GM19452 (cell line): ENCODE measurements around the gene MZB1.
"Not testable (repeated sequence)": the region's sequence is repeated elsewhere in the genome, so short reads cannot be mapped to it uniquely, and the experiment has no call there.

Experiments used
- ATAC-seq: cut with Tn5 transposase; IDR thresholded peaks from one replicate; pipeline ENCODE4 v1.9.1; 2021; ENCODE audit not compliant: unreplicated experiment

MZB1 gene

GRCh38 chr5:139410993-139411828 lies 21.5 kb upstream of the MZB1 start:
- no peak for ATAC-seq

DNA sequence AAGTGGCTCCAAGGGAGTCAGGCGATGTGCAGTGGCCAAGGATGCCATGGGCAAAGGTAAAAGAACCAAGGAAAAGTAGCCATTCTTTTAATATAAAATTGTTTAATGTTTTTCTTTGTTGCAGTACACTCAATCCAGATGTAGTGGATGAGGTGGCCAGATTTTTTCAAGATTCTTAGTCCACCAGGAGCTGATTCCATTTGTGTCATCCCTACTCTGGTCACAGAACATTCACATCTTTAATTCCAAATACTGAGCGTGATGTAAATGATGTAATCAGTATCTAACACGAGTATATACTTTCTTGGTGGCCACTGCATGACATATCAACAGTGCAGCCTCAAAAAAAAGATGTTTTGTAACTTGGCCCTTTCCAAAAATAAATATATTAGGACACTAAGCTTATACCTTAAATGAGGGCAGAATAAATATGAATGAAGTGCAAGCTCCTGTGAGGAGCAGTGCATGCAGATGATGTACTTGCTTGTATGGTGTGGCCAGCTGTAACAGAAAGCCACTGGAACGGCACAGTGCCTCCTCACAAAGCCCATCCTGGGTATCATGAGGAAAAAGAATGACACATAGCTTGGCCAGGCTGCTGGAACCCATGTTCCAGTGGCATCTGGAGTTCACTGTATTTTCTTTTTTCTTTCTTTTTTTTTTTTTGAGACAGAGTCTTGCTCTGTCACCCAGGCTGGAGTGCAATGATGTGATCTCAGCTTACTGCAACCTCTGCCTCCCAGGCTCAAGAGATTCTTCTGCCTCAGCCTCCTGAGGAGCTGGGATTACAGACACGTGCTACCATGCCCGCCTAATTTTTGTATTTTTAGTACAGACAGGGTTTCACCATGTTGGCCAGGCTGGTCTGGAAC lies 20.6 kb upstream of the MZB1 start:
- ATAC-seq, result no peak

DNA sequence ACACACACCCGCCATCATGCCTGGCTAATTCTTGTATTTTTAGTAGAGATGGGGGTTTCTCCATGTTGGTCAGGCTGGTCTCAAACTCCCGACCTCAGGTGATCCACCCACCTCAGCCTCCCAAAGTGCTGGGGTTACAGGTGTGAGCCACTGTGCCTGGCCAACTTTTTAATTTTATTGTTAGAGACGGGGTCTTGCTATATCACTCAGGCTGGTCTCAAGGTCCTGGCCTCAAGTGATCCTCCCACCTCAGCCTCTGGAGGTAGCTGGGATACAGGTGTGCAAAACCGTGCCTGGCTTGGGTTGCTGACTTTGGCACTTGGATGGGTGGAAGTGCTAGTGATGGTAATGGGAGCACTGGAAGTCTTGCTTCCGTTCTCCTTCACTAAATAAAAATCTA lies 19.4 kb upstream of the MZB1 start:
- ATAC-seq, result not testable (repeated sequence)

DNA sequence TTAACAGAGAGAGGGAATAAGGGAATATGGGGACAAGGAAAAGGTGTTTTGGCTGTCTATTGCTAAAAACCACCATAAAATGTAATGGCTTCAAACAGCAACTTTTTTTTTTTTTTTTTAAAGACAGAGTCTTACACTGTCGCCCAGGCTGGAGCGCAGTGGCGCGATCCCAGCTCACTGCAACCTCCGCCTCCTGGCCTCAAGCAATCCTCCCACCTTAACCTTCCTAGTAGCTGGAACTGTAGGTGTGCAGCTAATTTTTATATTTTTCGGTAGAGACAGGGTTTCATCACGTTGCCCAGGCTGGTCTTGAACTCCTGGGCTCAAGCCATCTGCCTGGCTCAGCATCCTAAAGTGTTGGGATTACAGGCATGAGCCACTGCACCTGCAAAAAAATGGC lies 18.5 kb upstream of the MZB1 start:
- ATAC-seq, result no peak

GRCh38 chr5:139407517-139407916 lies 17.8 kb upstream of the MZB1 start:
- ATAC-seq, result no peak

GRCh38 chr5:139406963-139407362 lies 17.2 kb upstream of the MZB1 start:
- ATAC-seq, result no peak

- no peak for ATAC-seq
Observed at GRCh38 chr5:139404484-139404840, 14.7 kb upstream of the MZB1 start.

DNA sequence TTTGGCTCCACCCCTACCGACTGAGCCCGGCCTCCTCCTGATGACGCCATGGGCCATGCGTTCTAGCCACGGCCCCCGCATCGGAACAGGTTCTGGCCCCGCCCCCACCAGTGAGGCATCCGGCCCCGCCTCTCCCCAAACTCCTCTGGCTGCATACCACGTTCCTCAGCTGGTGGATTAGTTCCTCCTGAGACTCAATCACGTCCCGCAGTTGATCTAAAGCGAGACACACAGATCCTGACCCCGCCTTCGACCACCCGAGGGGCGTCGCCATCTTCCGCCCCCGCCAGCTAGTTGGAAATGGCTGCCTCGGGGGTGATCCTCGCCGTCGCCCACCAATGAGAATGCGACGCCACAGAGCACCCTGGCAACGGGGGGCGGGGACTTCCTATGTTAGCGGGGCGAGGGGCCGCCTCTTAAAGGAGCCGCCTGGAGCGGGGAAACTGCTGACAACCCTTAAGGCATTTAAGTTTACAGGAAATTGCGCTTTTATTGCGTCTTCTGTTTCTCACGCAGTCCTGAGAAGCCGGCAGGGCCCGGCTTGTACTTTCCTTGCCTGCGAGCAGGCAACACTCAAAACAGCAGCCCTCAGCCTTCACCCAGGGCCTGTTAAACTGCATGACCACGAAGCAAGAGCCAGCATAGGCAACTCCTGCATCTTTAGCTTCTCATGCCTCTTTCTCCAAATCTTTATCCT lies 14.2 kb upstream of the MZB1 start, which contains the start of gene SPATA24:
TSS of gene SPATA24 (minus strand) at position 303 of the 697 bp plus-strand sequence. CDS start at position 274, 29 bp downstream.
- peak; percentile 87 for ATAC-seq

GRCh38 chr5:139403418-139403786 lies 13.7 kb upstream of the MZB1 start:
- no peak for ATAC-seq

- ATAC-seq, result no peak
Observed at GRCh38 chr5:139402561-139403158, 12.9 kb upstream of the MZB1 start.

DNA sequence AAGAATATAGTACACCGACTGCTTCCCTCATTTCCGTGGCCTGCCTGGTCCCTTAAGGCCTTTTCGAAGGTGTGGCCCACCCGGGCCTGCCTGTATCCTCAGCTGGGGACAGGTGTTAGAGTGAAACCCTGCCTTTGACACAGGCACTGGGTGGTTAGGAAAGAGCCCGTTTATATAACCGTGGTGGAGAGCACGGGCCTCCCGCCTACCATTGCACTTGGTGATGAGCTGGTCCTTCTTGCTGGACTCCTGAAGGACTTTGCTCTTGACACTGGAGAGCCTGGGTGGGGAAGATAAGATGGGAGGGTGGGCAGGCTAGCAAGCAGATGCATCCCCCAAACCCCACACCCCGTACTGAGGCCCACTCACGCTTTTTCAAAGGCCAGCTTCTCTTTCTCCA lies 11.8 kb upstream of the MZB1 start:
- ATAC-seq, result no peak

- peak; percentile 24 for ATAC-seq
Observed at GRCh38 chr5:139399501-139400121, 9.9 kb upstream of the MZB1 start.

DNA sequence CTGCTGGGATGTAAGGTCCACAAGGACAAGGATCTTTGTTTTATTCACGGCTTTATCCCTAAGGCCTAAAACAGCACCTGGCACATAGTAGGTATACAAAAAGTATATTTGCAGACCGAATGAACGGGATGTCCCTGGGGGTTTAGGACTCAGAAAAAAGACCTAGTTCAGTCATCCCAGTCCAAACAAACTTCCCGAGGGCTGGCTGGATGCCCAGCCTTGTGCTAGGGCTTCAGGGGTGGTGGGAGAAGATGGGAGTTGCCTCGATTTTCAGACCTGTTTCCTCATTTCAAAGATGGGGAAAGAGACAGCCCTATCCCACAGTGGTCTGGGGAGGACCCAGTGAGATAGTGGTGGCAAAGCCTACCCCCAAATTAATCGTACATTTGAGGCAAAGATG lies 8.2 kb upstream of the MZB1 start:
- no peak for ATAC-seq

DNA sequence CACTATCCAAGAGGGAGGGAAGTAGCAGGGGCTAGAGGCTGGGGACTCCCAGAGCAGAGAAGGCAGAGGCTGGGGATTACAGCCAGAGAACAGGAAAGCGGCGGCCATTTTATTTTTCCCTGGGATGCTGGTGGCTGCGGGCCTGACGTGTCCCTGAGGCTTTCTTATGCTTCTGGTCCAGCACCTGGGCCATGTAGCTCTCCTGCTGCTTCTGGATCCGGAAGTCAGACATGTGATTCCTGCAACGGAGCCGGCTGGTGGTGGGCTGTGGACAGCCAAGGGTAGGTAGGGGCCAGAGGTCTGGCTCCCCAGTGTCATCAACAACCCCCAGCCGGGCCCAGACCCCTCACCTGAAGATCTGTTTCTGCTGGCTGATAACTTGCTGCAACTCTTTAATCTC lies 7.0 kb upstream of the MZB1 start:
- ATAC-seq, result no peak

DNA sequence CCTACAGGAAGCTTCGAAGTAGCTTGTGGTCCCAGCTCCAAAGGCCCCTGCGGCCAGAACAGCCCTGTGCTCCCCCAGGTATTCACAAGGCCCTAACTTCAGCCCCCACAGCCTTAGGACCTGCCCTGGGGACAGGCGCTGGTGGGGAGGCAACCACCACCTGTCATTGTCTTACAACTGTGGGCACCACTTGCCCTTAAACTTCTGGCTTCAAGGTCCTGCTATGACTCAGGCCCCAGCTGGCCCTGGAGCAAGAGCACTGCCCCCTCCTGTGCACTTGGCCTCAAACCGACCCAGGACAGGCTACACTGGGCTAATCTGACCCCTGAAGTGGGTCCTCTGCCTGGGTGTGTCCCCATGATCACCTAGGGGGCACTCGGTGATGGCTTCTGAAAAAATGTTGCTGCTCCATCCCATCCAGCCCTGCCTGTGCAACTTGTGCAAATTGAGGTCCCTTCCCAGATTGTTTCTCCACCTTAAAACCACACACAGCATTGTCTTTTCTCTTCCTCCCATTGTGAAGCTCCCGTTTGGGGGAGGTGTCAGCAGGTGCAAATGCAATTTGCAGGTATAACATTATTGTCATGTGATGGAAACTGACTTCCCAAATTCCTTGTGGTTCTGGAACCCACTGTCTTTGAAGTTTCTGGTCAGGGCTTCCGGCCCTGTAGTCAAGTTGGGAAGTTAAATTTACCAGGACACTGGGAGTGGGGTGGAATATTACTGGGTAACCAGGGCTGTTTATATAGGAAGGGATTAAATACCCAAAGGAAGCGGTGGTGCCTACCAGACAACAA lies 6.3 kb upstream of the MZB1 start:
- no peak for ATAC-seq

DNA sequence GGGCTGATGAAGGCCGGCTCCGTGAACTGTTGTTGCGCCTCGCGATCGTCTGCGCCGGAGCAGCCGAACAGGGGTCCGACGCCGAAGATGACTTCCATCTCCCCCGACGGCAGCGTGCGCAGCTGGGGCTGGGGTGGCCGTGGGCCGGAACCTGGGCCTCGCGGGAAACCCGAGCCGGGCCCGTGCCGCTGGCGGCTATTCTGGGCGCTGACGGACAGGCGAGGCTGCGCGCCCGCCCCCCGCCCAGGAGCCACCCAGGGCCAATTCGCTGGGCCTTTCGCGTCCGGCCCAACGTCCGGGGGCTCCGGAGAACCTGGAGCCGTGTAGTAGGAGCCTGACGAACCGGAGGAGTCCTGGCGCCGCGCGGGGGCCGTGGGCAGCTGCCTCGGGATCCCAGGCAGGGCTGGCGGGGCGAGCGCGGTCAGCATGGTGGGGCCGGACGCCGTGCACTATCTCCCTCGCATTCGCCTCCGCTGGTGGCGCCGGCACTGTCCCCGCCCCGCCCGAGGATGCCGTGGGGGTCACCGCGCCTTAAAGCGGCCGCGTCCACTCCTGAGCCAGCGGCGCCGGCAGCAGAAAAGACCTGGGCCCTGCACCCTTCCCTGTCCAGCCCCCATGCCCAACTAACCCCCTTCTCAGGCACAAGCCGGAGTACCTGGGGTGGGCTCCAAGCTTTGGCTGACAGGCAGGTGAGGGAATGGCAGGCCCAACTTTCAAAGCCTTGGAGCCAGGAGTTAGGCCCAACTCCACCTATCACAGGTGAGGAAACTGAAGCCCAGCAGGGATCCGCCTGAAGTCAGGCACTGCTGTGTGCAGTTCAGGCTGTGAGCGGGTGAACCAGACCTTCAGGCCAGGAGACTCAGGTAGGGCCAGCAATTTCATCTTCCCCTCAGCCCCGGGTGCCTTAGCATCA lies 5.2 kb upstream of the MZB1 start, which contains the start of gene PROB1:
TSS of gene PROB1 (minus strand) at position 451 of the 913 bp plus-strand sequence. CDS start at position 428, 23 bp downstream.
- ATAC-seq, result no peak

DNA sequence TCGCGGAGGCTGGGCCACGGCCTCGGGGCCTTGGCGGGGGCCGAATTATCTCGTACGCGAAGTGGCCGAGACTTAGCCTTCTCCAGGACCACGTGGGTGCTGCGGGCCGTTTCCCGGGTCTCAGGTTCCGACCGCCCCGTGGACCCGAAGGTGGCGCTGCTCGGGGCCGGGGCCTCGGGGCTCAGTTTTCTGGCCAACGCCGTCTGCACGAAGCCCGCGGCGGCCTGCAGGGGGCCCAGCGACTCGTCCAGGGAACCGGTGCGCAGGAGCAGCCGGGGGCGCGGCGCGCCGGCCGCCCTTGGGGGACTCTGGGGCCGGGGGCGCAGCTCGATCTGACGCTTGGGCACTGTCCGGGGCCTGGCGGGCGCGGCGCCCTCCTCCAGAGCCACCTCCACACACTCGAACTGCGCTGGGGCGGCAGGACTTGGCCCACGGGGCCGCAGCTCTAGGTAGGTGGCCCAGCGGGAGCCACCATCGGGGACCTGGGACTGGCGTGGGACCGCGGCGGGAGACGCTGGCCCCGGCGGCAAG lies 4.5 kb upstream of the MZB1 start:
- no peak for ATAC-seq

- ATAC-seq, result no peak
Observed at GRCh38 chr5:139393497-139394122, 3.9 kb upstream of the MZB1 start.
